ENCODE results near the gene DNAJB4. TPM values are rescaled to one million over a fixed set of nuclear protein-coding genes. Genes with fewer than 3 reads are reported as not detected.

Gene DNAJB4
- total RNA-seq, 2 experiments from 2014 or later = 19.2 to 22.7 TPM

- POLR2A ChIA-PET = interaction anchor here (1.4 to 9.3 kb wide), 7 partner anchors 8 to 244 kb away, joined by 6 to 419 read pairs (median 16); partner anchors contain the start of genes FUBP1, GIPC2 and USP33
- Histone ChIP-seq H3K36me3 (ENCODE audit: insufficient read depth, low read length) (no peaks in the 10 kb centered on the region), H3K4me3 (ENCODE audit: low read length) (no peak overlapping the region), H3K27me3 (ENCODE audit: control insufficient read depth in 1 of 2, insufficient read depth in 2 of 2, low read length in 2 of 2) (no peaks in the 10 kb centered on the region), H3K4me1 (ENCODE audit: insufficient read depth, low read length) (peaks cover 4% of the 10 kb centered on the region), H3K27ac (ENCODE audit: low read depth in 1 of 2, low read length in 2 of 2) (no peak overlapping the region), H3K9me3 (ENCODE audit: control insufficient read depth in 1 of 2, insufficient read depth in 1 of 2, low read length in 2 of 2) (no peaks in the 10 kb centered on the region)
- no peaks in the 10 kb centered on the region for H3K27me3 Mint-ChIP-seq
- intact Hi-C loops (cut with DNase I, micrococcal nuclease) = loop anchor here in 1 of 2 experiments (10.0 kb wide), 3 partner anchors 238 to 1928 kb away; partner anchors contain the start of genes IFI44 and ST6GALNAC3
- no peaks in the 10 kb centered on the region for H3K9me3 Mint-ChIP-seq
- H3K4me3 Mint-ChIP-seq = peak overlapping the region; percentile 43
- CTCF ChIA-PET = interaction anchor here (1.0 to 3.1 kb wide), 3 partner anchors 12 to 320 kb away, joined by 3 to 19 read pairs (median 6); partner anchors contain the start of gene FUBP1
- H3K27ac Mint-ChIP-seq = peak overlapping the region; percentile 98
- peaks cover 8% of the 10 kb centered on the region for H3K36me3 Mint-ChIP-seq (ENCODE audit: low read depth)
- no peak for ATAC-seq (ENCODE audit: poor library complexity)
- peaks cover 41% of the 10 kb centered on the region for H3K4me1 Mint-ChIP-seq (ENCODE audit: low read depth)
- peak in 3 of 14 experiments; percentile 9 to 19 (median 14) for DNase-seq
- TF ChIP-seq CTCF (IDR thresholded peaks at IDR 0.05) = no peak
These were observed 1.5 kb upstream of the DNAJB4 start for GRCh38 chr1:78003070-78003746.

- Histone ChIP-seq H3K4me3 (ENCODE audit: low read length) (peak overlapping the region; percentile 71), H3K27ac (ENCODE audit: low read depth in 1 of 2, low read length in 2 of 2) (peak overlapping the region; percentile 78 to 96), H3K27me3 (ENCODE audit: control insufficient read depth in 1 of 2, insufficient read depth in 2 of 2, low read length in 2 of 2) (no peaks in the 10 kb centered on the region), H3K36me3 (ENCODE audit: insufficient read depth, low read length) (no peaks in the 10 kb centered on the region), H3K9me3 (ENCODE audit: control insufficient read depth in 1 of 2, insufficient read depth in 1 of 2, low read length in 2 of 2) (no peaks in the 10 kb centered on the region), H3K4me1 (ENCODE audit: insufficient read depth, low read length) (peaks cover 4% of the 10 kb centered on the region)
- intact Hi-C loops (cut with DNase I, micrococcal nuclease) = loop anchor here (1.0 to 10.0 kb wide), 5 partner anchors 25 to 1929 kb away; partner anchors contain the start of genes FUBP1 (in 1 of the 2), IFI44 (in 1 of the 2), ST6GALNAC3 (in 1 of the 2) and ZZZ3 (in 1 of the 2)
- peak in 12 of 14 experiments; percentile 7 to 79 (median 26) for DNase-seq
- Mint-ChIP-seq H3K27me3 (no peaks in the 10 kb centered on the region), H3K27ac (peak overlapping the region; percentile 98), H3K36me3 (ENCODE audit: low read depth) (peaks cover 8% of the 10 kb centered on the region), H3K9me3 (no peaks in the 10 kb centered on the region), H3K4me1 (ENCODE audit: low read depth) (peaks cover 46% of the 10 kb centered on the region), H3K4me3 (peak overlapping the region; percentile 86)
- TF ChIP-seq CTCF (IDR thresholded peaks at IDR 0.05) = no peak
- ATAC-seq (ENCODE audit: poor library complexity) = peak; percentile 39
- ChIA-PET CTCF (interaction anchor here (0.9 to 3.1 kb wide), 3 partner anchors 13 to 321 kb away, joined by 3 to 19 read pairs (median 6); partner anchors contain the start of gene FUBP1), POLR2A (interaction anchor here (0.6 to 9.3 kb wide), 19 partner anchors 9 to 645 kb away, joined by 3 to 419 read pairs (median 7); partner anchors contain the start of genes FUBP1, GIPC2, IFI44 and IFI44L)
These were observed 639 bp upstream of the DNAJB4 start for GRCh38 chr1:78003882-78004718.

GRCh38 chr1:78005448-78005722, 646 bp downstream of the DNAJB4 start:
- no peaks in the 10 kb centered on the region for H3K36me3 ChIP-seq (ENCODE audit: insufficient read depth, low read length)
- peak overlapping the region; percentile 86 for H3K4me3 Mint-ChIP-seq
- H3K36me3 Mint-ChIP-seq (ENCODE audit: low read depth) = peaks cover 8% of the 10 kb centered on the region
- H3K9me3 Mint-ChIP-seq = no peaks in the 10 kb centered on the region
- H3K4me1 ChIP-seq (ENCODE audit: insufficient read depth, low read length) = peaks cover 4% of the 10 kb centered on the region
- H3K27ac Mint-ChIP-seq = peak overlapping the region; percentile 98
- ChIA-PET POLR2A (interaction anchor here (0.6 to 9.3 kb wide), 14 partner anchors 10 to 644 kb away, joined by 3 to 419 read pairs (median 8); partner anchors contain the start of genes FUBP1, GIPC2, IFI44 and IFI44L), CTCF (interaction anchor here (1.8 to 3.1 kb wide), 2 partner anchors 26 to 322 kb away, joined by 6 to 19 read pairs; partner anchors contain the start of gene FUBP1)
- no peak for TF ChIP-seq CTCF (IDR thresholded peaks at IDR 0.05)
- H3K9me3 ChIP-seq (ENCODE audit: control insufficient read depth in 1 of 2, insufficient read depth in 1 of 2, low read length in 2 of 2) = no peaks in the 10 kb centered on the region
- peaks cover 58% of the 10 kb centered on the region for H3K4me1 Mint-ChIP-seq (ENCODE audit: low read depth)
- H3K27me3 Mint-ChIP-seq = no peaks in the 10 kb centered on the region
- intact Hi-C loops (cut with DNase I, micrococcal nuclease) = loop anchor here in 1 of 2 experiments (5.0 to 10.0 kb wide), 4 partner anchors 38 to 1931 kb away; partner anchors contain the start of genes IFI44 and ST6GALNAC3
- ATAC-seq (ENCODE audit: poor library complexity) (no peak), DNase-seq (no peak)
- no peaks in the 10 kb centered on the region for H3K27me3 ChIP-seq (ENCODE audit: control insufficient read depth in 1 of 2, insufficient read depth in 2 of 2, low read length in 2 of 2)
- peak overlapping the region; percentile 71 for H3K4me3 ChIP-seq (ENCODE audit: low read length)
- H3K27ac ChIP-seq (ENCODE audit: low read depth in 1 of 2, low read length in 2 of 2) = peak overlapping the region; percentile 78 to 96
